ENCODE results near the gene ICAM4. TPM values are rescaled to one million over a fixed set of nuclear protein-coding genes. Genes with fewer than 3 reads are reported as not detected.

ICAM4 gene
- total RNA-seq, 1 experiment from 2014 or later = 1.7 TPM

- no TSS peak for BruUV-seq (replicated peaks)
- Mint-ChIP-seq H3K9me3 (ENCODE audit: low read depth, unreplicated experiment) (no peaks in the 10 kb centered on the region), H3K4me3 (ENCODE audit: low read depth, unreplicated experiment) (peak within 1 kb of the TSS; percentile 74), H3K4me1 (ENCODE audit: low read depth, unreplicated experiment) (peaks cover 14% of the 10 kb centered on the region), H3K27me3 (ENCODE audit: unreplicated experiment) (no peaks in the 10 kb centered on the region), H3K27ac (ENCODE audit: unreplicated experiment) (peak within 1 kb of the TSS; percentile 89), H3K36me3 (ENCODE audit: insufficient read depth, unreplicated experiment) (peaks cover 26% of the 10 kb centered on the region)
- intact Hi-C loops (cut with micrococcal nuclease; ENCODE audit: unreplicated experiment) = no loop called here
- TF ChIP-seq CTCF (IDR thresholded peaks at IDR 0.05; ENCODE audit: unreplicated experiment) = no peak
- peak; percentile 89 for DNase-seq
- CTCF ChIA-PET = interaction anchor here (0.6 kb wide), 1 partner anchor 44 kb away, joined by 3 read pairs; no protein-coding TSS in a partner anchor
These were observed 28.8 kb downstream of the ICAM4 start, which contains the start of gene FDX2 for GRCh38 chr19:10315335-10316214. Gene FDX2 (minus strand): TSS chr19:10316015. CDS start chr19:10315996, 19 bp downstream.

DNA sequence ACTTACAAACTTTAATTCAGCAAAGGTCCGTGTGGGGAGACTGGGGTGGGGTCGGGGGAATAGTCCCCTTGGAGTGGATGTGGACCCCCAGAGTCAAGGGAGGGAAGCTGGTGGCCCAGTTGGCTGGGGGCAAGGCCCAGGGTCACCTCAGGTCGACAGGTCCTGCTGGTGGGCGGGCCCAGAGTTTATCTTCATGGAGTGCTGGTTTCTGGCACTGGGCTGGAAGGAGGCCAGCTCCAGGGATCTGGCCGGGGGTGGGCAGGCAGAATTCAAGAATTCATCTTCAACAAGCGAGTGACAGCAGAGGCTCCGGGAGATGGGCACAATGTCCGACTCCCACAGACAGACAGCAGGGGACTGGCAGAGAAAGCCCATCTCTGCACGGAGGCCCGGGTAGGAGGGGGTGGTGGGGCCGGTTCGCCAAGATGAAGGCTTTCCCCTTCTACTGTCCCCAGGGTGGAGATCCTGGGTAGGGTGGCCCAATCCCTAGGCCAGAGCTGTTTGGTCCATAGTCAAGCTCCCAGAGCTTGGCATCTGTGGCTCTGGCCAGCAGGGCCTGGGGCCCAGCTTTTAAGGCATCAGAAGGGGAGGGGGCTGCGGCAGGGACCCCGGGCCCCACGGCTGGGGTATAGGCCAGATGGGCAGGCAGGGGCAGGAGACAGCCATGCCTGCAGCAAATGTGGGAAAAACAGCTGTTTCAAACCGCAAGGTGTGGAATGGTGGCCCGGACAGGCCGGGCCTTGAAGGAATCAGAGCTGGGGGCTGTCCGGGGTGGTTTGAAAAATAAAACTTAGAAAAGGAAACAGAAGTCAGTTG lies 29.7 kb downstream of the ICAM4 start:
- H3K9me3 Mint-ChIP-seq (ENCODE audit: low read depth, unreplicated experiment) = no peaks in the 10 kb centered on the region
- DNase-seq = no peak
- H3K36me3 Mint-ChIP-seq (ENCODE audit: insufficient read depth, unreplicated experiment) = peaks cover 26% of the 10 kb centered on the region
- peak overlapping the region; percentile 74 for H3K4me3 Mint-ChIP-seq (ENCODE audit: low read depth, unreplicated experiment)
- BruUV-seq (replicated peaks) = TSS peak; percentile 27
- H3K4me1 Mint-ChIP-seq (ENCODE audit: low read depth, unreplicated experiment) = peaks cover 14% of the 10 kb centered on the region
- CTCF ChIA-PET = interaction anchor here (0.5 kb wide), 1 partner anchor 13 kb away, joined by 3 read pairs; no protein-coding TSS in a partner anchor
- no peak for TF ChIP-seq CTCF (IDR thresholded peaks at IDR 0.05; ENCODE audit: unreplicated experiment)
- intact Hi-C loops (cut with micrococcal nuclease; ENCODE audit: unreplicated experiment) = no loop called here
- H3K27me3 Mint-ChIP-seq (ENCODE audit: unreplicated experiment) = no peaks in the 10 kb centered on the region
- peak overlapping the region; percentile 89 for H3K27ac Mint-ChIP-seq (ENCODE audit: unreplicated experiment)

DNA sequence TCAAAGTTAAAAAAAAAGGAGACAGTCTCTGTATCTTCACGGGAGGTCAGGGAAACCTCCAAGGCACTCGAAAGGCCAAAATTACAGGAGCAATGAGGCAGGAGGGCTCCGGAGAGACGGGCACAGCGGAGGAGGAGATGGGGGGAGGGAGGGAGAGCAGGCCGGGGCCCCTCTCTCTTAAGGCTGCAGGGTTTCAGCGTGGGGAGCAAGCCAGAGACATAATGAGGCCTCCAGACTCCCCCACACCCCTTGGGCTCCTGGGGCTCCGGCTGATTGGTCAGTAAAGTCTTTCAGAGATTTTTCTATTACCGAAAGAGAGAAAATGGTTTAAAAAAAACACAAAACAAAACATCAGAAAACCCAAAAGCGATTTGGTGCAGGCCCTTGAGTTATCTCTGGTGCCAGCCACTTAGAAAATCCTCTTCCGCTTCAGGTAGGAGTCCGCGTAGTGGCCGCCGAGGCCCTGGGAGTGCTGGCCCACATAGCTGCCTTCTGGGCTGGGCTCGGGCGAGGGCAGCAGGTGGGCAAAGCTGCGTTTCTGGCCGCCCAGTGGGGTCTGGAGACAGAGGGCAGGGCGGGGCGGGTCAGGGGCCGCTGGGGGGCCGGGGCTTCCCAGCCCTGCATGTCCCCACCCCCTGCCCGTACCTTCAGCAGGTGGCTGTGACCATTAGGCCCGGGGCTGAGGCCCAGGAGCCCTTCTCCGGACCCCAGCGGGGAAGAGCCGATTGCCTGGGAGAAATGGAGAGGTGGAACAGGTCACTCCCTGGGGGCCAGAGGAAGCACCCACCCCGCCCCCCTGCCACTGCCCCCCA lies 30.5 kb downstream of the ICAM4 start:
- Mint-ChIP-seq H3K27me3 (ENCODE audit: unreplicated experiment) (no peaks in the 10 kb centered on the region), H3K4me3 (ENCODE audit: low read depth, unreplicated experiment) (no peak overlapping the region), H3K9me3 (ENCODE audit: low read depth, unreplicated experiment) (no peaks in the 10 kb centered on the region), H3K36me3 (ENCODE audit: insufficient read depth, unreplicated experiment) (peaks cover 34% of the 10 kb centered on the region), H3K4me1 (ENCODE audit: low read depth, unreplicated experiment) (peaks cover 14% of the 10 kb centered on the region), H3K27ac (ENCODE audit: unreplicated experiment) (no peak overlapping the region)
- TF ChIP-seq CTCF (IDR thresholded peaks at IDR 0.05; ENCODE audit: unreplicated experiment) = no peak
- DNase-seq = no peak
- intact Hi-C loops (cut with micrococcal nuclease; ENCODE audit: unreplicated experiment) = no loop called here
- CTCF ChIA-PET = interaction anchor here (0.6 kb wide), 1 partner anchor 177 kb away, joined by 4 read pairs; no protein-coding TSS in a partner anchor
- BruUV-seq (replicated peaks) = no TSS peak

Data from Calu3 (cell line).